ENCODE results near the gene CAMSAP1.

DNA sequence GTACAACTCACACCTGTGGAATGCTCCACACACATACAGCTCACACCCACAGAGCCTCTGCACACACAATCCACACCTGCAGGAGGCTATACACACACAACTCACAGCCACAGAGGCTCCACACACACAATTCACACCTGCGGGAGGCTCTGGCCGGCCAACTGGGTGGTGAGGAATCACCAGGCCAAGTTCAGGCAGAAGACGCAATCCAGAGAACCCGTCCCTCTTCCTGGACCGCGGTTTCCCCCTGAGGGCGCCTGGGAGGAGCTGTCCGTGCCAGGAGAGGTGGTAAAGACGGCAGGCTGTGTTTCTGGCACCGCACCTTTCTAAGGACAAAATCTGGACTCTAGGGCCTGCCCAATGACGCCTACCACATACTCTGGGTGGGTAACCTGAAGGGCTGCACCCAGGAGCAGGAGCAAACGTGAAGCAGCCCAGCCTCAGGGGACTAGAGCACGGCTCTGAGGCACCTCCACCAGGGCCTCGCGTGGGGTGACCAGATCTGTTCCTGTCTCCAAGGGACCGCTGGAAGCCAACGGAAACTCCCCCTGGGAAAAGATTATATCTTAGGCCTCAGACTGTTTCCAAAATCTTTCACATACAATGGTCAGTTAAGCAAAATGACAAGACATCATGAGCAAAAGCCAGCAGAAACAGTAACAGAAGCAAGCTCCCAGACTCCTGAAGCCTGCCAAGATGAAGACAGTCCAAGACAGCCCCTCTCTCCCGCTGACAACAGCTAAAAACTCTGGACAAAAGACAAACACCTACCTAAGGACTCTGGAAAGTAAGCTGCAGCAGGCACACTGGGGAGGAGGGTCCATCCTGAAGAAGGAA is 16.9 kb downstream of the CAMSAP1 start:
- TF ChIP-seq, protein P1, sequence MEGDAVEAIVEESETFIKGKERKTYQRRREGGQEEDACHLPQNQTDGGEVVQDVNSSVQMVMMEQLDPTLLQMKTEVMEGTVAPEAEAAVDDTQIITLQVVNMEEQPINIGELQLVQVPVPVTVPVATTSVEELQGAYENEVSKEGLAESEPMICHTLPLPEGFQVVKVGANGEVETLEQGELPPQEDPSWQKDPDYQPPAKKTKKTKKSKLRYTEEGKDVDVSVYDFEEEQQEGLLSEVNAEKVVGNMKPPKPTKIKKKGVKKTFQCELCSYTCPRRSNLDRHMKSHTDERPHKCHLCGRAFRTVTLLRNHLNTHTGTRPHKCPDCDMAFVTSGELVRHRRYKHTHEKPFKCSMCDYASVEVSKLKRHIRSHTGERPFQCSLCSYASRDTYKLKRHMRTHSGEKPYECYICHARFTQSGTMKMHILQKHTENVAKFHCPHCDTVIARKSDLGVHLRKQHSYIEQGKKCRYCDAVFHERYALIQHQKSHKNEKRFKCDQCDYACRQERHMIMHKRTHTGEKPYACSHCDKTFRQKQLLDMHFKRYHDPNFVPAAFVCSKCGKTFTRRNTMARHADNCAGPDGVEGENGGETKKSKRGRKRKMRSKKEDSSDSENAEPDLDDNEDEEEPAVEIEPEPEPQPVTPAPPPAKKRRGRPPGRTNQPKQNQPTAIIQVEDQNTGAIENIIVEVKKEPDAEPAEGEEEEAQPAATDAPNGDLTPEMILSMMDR (tag by site-specific recombination; IDR thresholded peaks at IDR 0.05): no peak
- TF ChIP-seq ZNF2 (tag by site-specific recombination; IDR thresholded peaks at IDR 0.05) (no peak), ZNF561 (tag by site-specific recombination; IDR thresholded peaks at IDR 0.05; ENCODE audit: borderline replicate concordance) (no peak), KLF16 (tag by site-specific recombination; IDR thresholded peaks at IDR 0.05) (no peak), ZBTB1 (tag by site-specific recombination; IDR thresholded peaks at IDR 0.05) (no peak), ZNF610 (tag by site-specific recombination; IDR thresholded peaks at IDR 0.05; ENCODE audit: borderline replicate concordance) (no peak), ZNF747 (tag by site-specific recombination; IDR thresholded peaks at IDR 0.05) (no peak), TRIM28 (IDR thresholded peaks at IDR 0.05; ENCODE audit: borderline replicate concordance, low read length) (no peak), BCL11B (tag by site-specific recombination; IDR thresholded peaks at IDR 0.05; ENCODE audit: low read depth) (no peak)
- TF ChIP-seq, protein P2, sequence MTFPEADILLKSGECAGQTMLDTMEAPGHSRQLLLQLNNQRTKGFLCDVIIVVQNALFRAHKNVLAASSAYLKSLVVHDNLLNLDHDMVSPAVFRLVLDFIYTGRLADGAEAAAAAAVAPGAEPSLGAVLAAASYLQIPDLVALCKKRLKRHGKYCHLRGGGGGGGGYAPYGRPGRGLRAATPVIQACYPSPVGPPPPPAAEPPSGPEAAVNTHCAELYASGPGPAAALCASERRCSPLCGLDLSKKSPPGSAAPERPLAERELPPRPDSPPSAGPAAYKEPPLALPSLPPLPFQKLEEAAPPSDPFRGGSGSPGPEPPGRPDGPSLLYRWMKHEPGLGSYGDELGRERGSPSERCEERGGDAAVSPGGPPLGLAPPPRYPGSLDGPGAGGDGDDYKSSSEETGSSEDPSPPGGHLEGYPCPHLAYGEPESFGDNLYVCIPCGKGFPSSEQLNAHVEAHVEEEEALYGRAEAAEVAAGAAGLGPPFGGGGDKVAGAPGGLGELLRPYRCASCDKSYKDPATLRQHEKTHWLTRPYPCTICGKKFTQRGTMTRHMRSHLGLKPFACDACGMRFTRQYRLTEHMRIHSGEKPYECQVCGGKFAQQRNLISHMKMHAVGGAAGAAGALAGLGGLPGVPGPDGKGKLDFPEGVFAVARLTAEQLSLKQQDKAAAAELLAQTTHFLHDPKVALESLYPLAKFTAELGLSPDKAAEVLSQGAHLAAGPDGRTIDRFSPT (tag by site-specific recombination; IDR thresholded peaks at IDR 0.05): no peak
- TF ChIP-seq, protein P3, sequence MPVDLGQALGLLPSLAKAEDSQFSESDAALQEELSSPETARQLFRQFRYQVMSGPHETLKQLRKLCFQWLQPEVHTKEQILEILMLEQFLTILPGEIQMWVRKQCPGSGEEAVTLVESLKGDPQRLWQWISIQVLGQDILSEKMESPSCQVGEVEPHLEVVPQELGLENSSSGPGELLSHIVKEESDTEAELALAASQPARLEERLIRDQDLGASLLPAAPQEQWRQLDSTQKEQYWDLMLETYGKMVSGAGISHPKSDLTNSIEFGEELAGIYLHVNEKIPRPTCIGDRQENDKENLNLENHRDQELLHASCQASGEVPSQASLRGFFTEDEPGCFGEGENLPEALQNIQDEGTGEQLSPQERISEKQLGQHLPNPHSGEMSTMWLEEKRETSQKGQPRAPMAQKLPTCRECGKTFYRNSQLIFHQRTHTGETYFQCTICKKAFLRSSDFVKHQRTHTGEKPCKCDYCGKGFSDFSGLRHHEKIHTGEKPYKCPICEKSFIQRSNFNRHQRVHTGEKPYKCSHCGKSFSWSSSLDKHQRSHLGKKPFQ (tag by site-specific recombination; IDR thresholded peaks at IDR 0.05): peak; percentile 90
